ENCODE data around the gene SLC38A3.

SLC38A3 gene

GRCh38 chr3:50268703-50269451, 63.8 kb downstream of the SLC38A3 start, which contains the start of gene SEMA3B:
SEMA3B (plus strand) TSS chr3:50269147; CDS start chr3:50269241, 94 bp downstream.
- no peak for DNase-seq (ENCODE audit: low read depth)

GRCh38 chr3:50269460-50269859, 64.4 kb downstream of the SLC38A3 start:
- DNase-seq (ENCODE audit: low read depth), result no peak

GRCh38 chr3:50269977-50270413, 64.9 kb downstream of the SLC38A3 start:
- no peak for DNase-seq (ENCODE audit: low read depth)

DNA sequence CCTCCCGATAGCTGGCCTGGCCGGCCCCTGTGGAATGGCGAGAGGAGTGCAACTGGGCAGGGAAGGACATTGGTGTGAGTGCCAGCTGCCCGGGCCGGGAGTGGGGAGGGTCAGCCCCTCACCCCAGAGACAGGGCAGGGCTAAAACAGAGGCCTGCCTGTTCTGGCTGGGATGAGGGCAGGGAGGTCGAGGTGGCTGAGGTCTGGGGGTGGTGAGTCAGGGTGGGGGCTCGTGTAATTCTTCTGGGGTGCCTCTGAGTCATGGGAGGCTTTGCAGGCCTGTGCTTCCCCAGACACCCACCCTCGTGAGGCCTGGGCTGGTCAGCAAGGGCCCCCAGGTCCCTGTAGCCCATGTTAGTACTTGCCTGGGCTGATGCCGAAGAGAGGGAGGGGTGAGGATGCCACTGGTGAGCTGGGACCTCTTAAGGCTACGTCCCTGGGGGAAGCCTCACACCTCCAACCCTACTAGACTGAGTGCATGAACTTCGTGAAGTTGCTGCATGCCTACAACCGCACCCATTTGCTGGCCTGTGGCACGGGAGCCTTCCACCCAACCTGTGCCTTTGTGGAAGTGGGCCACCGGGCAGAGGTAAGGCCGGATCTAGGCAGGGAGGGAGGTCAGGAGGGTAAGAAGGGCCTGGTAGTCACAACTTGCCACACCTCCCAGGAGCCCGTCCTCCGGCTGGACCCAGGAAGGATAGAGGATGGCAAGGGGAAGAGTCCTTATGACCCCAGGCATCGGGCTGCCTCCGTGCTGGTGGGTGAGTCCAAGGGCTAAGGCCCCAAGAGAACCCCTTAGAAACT, 65.6 kb downstream of the SLC38A3 start:
- DNase-seq (ENCODE audit: low read depth), result no peak
